Middle frontal gyrus (tissue), 1 donor: ENCODE results near the gene NR4A1.

ENCODE experiments used
- DNase-seq: peaks from one replicate; pipeline ENCODE4 v3.0.0-alpha.2; 2015; ENCODE audit warnings: low spot score; ENCODE audit errors: extremely low spot score

NR4A1 gene

DNA sequence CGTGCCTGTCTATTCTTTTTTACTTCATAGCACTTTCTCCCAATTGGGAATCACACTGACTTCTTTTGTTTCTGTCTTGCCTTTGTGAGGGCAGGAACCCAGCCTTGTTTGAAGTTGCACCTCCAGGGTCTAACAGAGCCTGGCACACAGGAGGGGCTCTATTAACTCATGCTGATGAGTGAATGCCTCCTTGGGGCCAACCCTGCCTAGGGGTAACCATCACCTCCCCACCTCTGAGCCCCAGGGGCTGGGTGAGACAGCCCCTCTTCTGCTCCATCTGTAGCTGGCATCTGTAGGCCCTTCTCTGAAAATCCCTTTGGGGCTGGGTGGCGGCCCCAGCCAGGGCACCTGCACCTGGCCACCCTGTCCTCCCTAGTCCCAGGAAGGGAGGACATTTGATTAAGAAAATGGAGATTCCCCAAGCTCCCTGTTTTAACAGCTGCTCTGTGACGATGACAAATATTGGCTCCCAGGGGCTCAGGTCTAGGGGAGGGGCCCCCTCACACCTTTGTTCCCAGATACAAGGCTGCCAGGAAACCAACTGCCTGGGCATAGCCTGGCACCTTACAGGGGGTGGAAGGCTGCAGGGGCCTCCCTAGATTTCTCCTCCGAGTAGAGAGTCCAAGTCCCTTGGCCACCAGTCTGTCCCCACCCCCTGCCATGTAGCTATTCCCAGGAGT, 32.7 kb upstream of the NR4A1 start:
- no peak for DNase-seq

- DNase-seq, result no peak
These were observed 32.0 kb upstream of the NR4A1 start for GRCh38 chr12:52019113-52019770.

GRCh38 chr12:52020539-52021336, 30.5 kb upstream of the NR4A1 start:
- no peak for DNase-seq

GRCh38 chr12:52022841-52023181, 28.4 kb upstream of the NR4A1 start:
- DNase-seq, result no peak

- no peak for DNase-seq
These were observed 27.9 kb upstream of the NR4A1 start for GRCh38 chr12:52023182-52023975.

DNA sequence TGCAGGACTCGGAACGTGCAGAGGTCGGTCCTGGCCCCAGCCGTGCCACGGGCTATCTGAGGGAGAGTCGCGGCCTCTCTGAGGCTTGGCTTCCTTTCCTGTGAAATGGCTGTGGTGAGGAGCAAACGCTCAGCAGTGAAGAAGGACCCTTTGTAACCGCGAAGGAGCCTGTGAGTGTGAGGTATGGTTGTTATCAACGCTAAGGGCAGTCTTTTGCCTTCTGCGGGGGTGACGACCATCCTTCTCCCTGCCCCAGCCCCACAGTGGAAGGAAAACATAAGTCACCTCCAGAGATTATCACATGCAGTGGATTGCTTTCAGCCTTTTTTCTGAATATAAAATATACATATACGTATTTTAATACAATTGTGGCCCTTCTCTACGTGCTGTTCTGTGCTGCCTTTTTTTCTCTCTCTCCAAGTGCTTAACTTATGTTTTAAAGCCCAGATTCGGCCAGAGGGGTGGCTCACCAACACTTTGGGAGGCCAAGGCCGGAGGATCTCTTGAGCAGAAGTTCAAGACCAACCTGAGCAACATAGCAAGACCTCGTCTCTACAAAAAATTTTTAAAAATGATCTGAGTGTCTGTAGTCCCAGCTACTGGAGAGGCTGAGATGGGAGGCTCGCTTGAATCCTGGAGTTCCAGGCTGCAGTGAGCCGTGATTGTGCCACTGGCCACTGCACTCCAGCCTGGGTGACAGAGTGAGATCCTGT, 27.1 kb upstream of the NR4A1 start:
- no peak for DNase-seq

- DNase-seq, result no peak
These were observed 26.4 kb upstream of the NR4A1 start for GRCh38 chr12:52024845-52025230.

DNA sequence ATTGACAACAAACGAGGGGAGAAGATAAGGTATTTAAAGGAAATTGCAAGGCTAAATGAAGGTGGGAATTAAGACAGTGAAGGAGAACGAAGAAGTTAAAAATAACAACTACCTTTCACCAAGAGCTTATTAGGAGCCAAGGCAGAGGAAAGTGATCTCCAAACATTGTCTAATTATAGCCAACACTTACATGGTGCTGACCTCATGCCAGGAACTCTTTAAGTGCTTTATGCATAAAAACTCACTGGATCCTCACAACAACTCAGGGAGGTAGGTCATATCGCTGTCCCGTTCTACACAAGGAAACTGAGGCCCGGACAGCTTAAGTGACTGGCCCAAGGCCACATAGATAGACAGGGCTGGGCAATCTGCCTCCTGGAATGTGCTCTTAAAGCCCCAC, 25.0 kb upstream of the NR4A1 start:
- no peak for DNase-seq

DNA sequence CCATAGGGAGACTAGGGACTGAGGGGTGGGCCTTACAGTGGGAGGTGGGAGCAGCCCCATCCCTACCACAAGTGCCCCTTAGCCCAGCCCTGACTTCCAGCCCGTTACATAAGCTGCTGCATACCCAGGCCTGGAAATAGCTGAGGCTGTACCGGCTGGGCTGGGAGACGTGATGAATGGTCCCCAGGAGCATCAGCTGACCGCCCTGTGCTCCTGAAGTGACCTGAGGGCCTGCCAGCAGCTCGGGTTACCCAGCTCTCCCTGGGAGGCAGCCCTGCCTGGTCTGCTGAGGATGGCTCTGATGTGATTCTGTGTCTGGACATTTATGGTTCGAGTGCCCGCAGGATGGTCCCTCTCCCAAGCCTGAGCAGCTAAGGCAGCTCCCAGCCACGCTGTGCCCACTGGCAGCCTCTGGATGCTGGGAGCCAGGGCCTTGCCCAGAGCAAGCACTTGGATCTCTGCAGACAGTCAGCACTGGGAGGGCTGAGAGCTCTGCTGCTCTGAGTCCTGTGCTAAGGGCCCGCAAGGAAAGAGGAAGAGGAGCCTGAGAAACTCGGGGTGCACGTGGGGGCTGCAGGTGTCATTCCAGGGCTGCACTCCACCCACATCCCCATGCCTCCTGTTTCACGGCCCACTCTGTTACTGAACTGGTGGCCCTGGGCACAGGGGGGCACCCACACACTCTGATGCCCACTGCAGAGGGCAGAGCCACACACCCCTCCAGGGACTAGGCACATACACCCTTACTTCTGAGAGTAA, 24.0 kb upstream of the NR4A1 start:
- no peak for DNase-seq

- DNase-seq, result no peak
These were observed 21.6 kb upstream of the NR4A1 start for GRCh38 chr12:52029685-52030084.

- DNase-seq, result peak; percentile 65
These were observed 18.8 kb upstream of the NR4A1 start for GRCh38 chr12:52032446-52032803.

GRCh38 chr12:52032804-52033445, 18.3 kb upstream of the NR4A1 start:
- DNase-seq, result peak; percentile 93

GRCh38 chr12:52033446-52034140, 17.6 kb upstream of the NR4A1 start:
- DNase-seq, result no peak

- DNase-seq, result no peak
These were observed 16.1 kb upstream of the NR4A1 start for GRCh38 chr12:52035190-52035589.

DNA sequence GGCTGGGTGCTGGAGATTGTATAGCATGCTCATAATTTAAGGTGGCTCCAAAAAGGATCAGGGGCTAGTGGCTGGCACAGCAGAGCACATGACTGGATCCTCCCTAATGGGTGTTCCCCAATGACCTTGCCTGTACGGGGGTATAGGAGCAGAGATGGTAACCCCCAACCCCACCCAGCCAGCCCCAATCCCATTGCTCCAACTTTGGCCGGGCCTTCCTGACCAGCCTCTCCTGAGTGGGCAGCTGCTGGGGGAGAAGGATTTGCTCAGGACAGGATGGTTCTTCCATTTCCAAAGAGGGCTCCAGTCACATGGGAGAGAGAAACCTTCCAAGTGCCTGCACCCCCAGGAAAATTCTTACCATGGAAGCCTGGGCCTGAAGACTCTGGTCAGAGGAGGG, 15.3 kb upstream of the NR4A1 start:
- no peak for DNase-seq

DNA sequence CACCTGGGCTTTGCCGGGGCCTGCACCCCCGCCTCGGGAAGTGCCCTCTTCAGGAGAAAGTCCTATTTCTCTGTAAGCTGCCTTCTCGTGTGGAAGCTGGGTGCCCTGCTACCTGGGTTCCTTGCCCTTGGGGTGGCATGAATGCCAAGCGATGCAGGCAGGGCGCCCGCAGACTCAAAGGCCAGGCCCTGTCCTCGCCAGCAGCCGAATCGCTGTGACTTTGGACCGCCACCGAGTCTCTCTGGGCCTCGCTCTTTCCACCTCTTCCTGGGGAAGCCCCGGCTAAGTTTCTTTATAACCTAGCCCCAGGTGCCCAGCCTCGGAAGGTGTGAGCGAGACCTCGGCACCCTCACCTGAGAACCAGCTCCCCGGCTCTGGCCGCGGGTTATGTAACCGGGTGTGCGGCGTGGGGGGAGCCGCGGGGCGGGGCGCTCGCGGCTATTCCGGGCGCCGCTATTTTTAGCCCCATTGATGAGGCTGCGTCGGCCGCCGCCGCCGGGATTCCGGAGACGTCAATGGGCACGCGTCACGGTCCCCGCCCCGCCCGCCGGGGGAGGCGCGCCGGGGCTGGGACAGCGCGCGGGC, 14.6 kb upstream of the NR4A1 start:
- peak; percentile 74 for DNase-seq

DNA sequence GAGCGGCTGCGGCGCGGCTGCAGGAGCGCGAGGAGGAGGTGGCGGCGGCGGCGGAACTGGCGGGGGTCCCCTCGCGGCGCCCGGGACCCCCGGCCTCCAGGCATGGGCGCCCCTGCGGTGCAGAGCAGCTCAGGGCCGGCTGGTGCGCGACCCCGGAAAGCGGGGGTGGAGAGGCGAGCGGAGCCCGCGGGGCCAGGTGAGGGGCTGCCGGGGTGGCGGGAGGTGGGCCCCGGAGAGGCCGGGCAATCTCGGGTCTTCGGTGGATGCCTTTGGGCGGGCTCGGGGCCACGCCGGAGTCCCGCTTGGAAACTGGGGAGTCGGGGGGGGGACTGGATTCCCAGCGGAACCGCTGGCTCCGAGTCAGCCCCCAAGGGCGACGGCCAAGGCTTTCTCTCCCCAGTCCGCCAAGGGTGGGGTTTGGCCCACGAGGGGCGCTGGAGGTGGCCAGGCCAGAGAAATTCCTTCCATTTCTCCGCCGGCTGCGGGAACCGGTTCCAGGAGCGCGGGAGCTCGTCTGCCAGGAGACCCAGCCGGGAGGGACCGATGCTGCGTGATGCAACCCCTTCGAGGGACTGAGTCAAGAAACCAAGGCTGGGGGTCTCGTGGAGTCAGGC, 13.9 kb upstream of the NR4A1 start:
- DNase-seq, result no peak

GRCh38 chr12:52038447-52038846, 12.8 kb upstream of the NR4A1 start:
- no peak for DNase-seq

- no peak for DNase-seq
These were observed 10.2 kb upstream of the NR4A1 start for GRCh38 chr12:52041035-52041434.
